DOHH2 (cell line): ENCODE results near the gene PPP2R5E.

Experiments used
- H3F3A ChIP-seq: fragments of 200-600 bp; sonication (generic), shearing (Covaris generic); 2 replicates; pipeline ENCODE4 v1.6.0; 2016; ENCODE audit warnings: antibody characterized with exemption, mild to moderate bottlenecking; ENCODE audit not compliant: control insufficient read depth, insufficient read depth
- H3K27ac ChIP-seq: fragments of 200-600 bp; sonication (generic); 2 replicates; pipeline ENCODE4 v1.5.1; 2014; ENCODE audit warnings: low read depth, mild to moderate bottlenecking, low read length, moderate library complexity
- H3K27me3 ChIP-seq: fragments of 200-600 bp; sonication (generic); 2 replicates; pipeline ENCODE4 v1.6.1; 2014; ENCODE audit warnings: mild to moderate bottlenecking, low read length, mixed read lengths; ENCODE audit not compliant: control insufficient read depth
- H3K36me3 ChIP-seq: fragments of 200-600 bp; sonication (generic); 2 replicates; pipeline ENCODE4 v1.6.1; 2014; ENCODE audit warnings: mild to moderate bottlenecking, low read length, moderate library complexity, mixed read lengths; ENCODE audit not compliant: control insufficient read depth
- H3K4me1 ChIP-seq: fragments of 200-600 bp; sonication (generic); 2 replicates; pipeline ENCODE4 v1.6.1; 2014; ENCODE audit warnings: mild to moderate bottlenecking, low read length, mixed read lengths; ENCODE audit not compliant: control insufficient read depth
- H3K4me2 ChIP-seq: fragments of 200-600 bp; sonication (generic); 2 replicates; pipeline ENCODE4 v1.6.0; 2014; ENCODE audit warnings: mild to moderate bottlenecking, low read length, moderate library complexity
- H3K4me3 ChIP-seq: fragments of 200-600 bp; sonication (generic); 2 replicates; pipeline ENCODE4 v1.5.1; 2014; ENCODE audit warnings: mild to moderate bottlenecking, low read length, mixed read lengths
- H3K79me2 ChIP-seq: fragments of 200-600 bp; sonication (generic); 2 replicates; pipeline ENCODE4 v1.6.1; 2014; ENCODE audit warnings: mild to moderate bottlenecking, low read length, mixed read lengths; ENCODE audit not compliant: control insufficient read depth
- H3K9me2 ChIP-seq: fragments of 200-600 bp; sonication (generic); replicated peaks from 2 replicates; pipeline ENCODE4 v1.6.1; 2014; ENCODE audit warnings: mild to moderate bottlenecking, low read length, mixed read lengths; ENCODE audit not compliant: control insufficient read depth
- H3K9me3 ChIP-seq: fragments of 200-600 bp; sonication (generic); 2 replicates; pipeline ENCODE4 v1.6.1; 2014; ENCODE audit warnings: antibody characterized with exemption, low read length, mixed read lengths; ENCODE audit not compliant: control insufficient read depth, insufficient read depth
- H4K20me1 ChIP-seq: fragments of 200-600 bp; sonication (generic); 2 replicates; pipeline ENCODE4 v1.6.0; 2014; ENCODE audit warnings: low read depth, mild to moderate bottlenecking, antibody characterized with exemption, low read length, moderate library complexity; ENCODE audit not compliant: control insufficient read depth, insufficient read depth
- CTCF ChIP-seq: fragments of 200-600 bp; sonication (generic); IDR thresholded peaks from one replicate; pipeline ENCODE4 v1.5.1; 2014; ENCODE audit warnings: antibody characterized with exemption, mild to moderate bottlenecking, low read depth, low read length; ENCODE audit not compliant: poor library complexity, severe bottlenecking
- EZH2phosphoT487 ChIP-seq: fragments of 200-600 bp; sonication (generic); IDR thresholded peaks from 2 replicates; pipeline ENCODE4 v1.6.1; 2017; ENCODE audit warnings: borderline replicate concordance, mild to moderate bottlenecking, antibody characterized with exemption, low read length, moderate library complexity, mixed read lengths

The PPP2R5E gene

GRCh38 chr14:63467440-63468072 is 75.6 kb downstream of the PPP2R5E start:
- Histone ChIP-seq H3K4me3 (no peak overlapping the region), H3K9me3 (no peaks in the 10 kb centered on the region), H3K36me3 (no peaks in the 10 kb centered on the region), H3K4me1 (peaks cover 8% of the 10 kb centered on the region), H3K27me3 (no peaks in the 10 kb centered on the region), H3K4me2 (no peak overlapping the region), H3K9me2 (no peaks in the 10 kb centered on the region), H4K20me1 (peaks cover 5% of the 10 kb centered on the region; the same call in 1 of the 2 replicates), H3K79me2 (peaks cover 73% of the 10 kb centered on the region), H3F3A (no peaks in the 10 kb centered on the region), H3K27ac (no peak overlapping the region)
- TF ChIP-seq CTCF (no peak), EZH2phosphoT487 (no peak)

GRCh38 chr14:63465347-63465746 is 77.8 kb downstream of the PPP2R5E start:
- Histone ChIP-seq H3K27me3 (no peaks in the 10 kb centered on the region), H3F3A (no peaks in the 10 kb centered on the region), H3K9me2 (no peaks in the 10 kb centered on the region), H3K4me3 (no peak overlapping the region), H3K27ac (no peak overlapping the region), H4K20me1 (peaks cover 3% of the 10 kb centered on the region; the same call in 1 of the 2 replicates), H3K9me3 (no peaks in the 10 kb centered on the region), H3K4me2 (no peak overlapping the region), H3K79me2 (peaks cover 59% of the 10 kb centered on the region), H3K36me3 (no peaks in the 10 kb centered on the region), H3K4me1 (no peaks in the 10 kb centered on the region)
- TF ChIP-seq EZH2phosphoT487 (no peak), CTCF (no peak)

- TF ChIP-seq CTCF (no peak), EZH2phosphoT487 (no peak)
- H3K36me3 ChIP-seq = no peaks in the 10 kb centered on the region
- H3K27ac ChIP-seq = no peak overlapping the region
- H3K9me3 ChIP-seq = no peaks in the 10 kb centered on the region
- peaks cover 57% of the 10 kb centered on the region for H3K79me2 ChIP-seq
- H3K27me3 ChIP-seq = no peaks in the 10 kb centered on the region
- no peaks in the 10 kb centered on the region for H3K4me1 ChIP-seq
- H3F3A ChIP-seq = no peaks in the 10 kb centered on the region
- H4K20me1 ChIP-seq = no peaks in the 10 kb centered on the region; the same call in 1 of the 2 replicates
- no peak overlapping the region for H3K4me3 ChIP-seq
- no peak overlapping the region for H3K4me2 ChIP-seq
- H3K9me2 ChIP-seq = no peaks in the 10 kb centered on the region
Measured at GRCh38 chr14:63460680-63461369, 82.4 kb downstream of the PPP2R5E start.
